ENCODE measurements around the gene SOX8. TPM values are rescaled to one million over a fixed set of nuclear protein-coding genes. Genes with fewer than 3 reads are reported as not detected.

SOX8 gene
- total RNA-seq, 1 donor from 2014 or later, result 0.27 TPM

- H3K36me3 Mint-ChIP-seq (ENCODE audit: unreplicated experiment), result no peaks in the 10 kb centered on the region
- H3K4me3 Mint-ChIP-seq (ENCODE audit: unreplicated experiment), result no peak overlapping the region
- DNase-seq (ENCODE audit: extremely low spot score, unreplicated experiment), result no peak
- H3K9me3 Mint-ChIP-seq (ENCODE audit: unreplicated experiment), result no peaks in the 10 kb centered on the region
- no peak for TF ChIP-seq CTCF (IDR thresholded peaks at IDR 0.05)
- no peak overlapping the region for H3K27ac Mint-ChIP-seq (ENCODE audit: unreplicated experiment)
- peaks cover 18% of the 10 kb centered on the region for H3K27me3 Mint-ChIP-seq (ENCODE audit: unreplicated experiment)
- H3K4me1 Mint-ChIP-seq (ENCODE audit: unreplicated experiment), result peaks cover 4% of the 10 kb centered on the region
Measured at GRCh38 chr16:984736-985636, 3.4 kb downstream of the SOX8 start.

- Mint-ChIP-seq H3K9me3 (ENCODE audit: unreplicated experiment) (no peaks in the 10 kb centered on the region), H3K4me1 (ENCODE audit: unreplicated experiment) (peaks cover 4% of the 10 kb centered on the region), H3K27me3 (ENCODE audit: unreplicated experiment) (peaks cover 18% of the 10 kb centered on the region), H3K27ac (ENCODE audit: unreplicated experiment) (no peak overlapping the region), H3K36me3 (ENCODE audit: unreplicated experiment) (no peaks in the 10 kb centered on the region), H3K4me3 (ENCODE audit: unreplicated experiment) (no peak overlapping the region)
- DNase-seq (ENCODE audit: extremely low spot score, unreplicated experiment), result no peak
- TF ChIP-seq CTCF (IDR thresholded peaks at IDR 0.05), result no peak
Measured at GRCh38 chr16:985646-986400, 4.3 kb downstream of the SOX8 start.

GRCh38 chr16:986411-986810 lies 4.8 kb downstream of the SOX8 start:
- no peak for TF ChIP-seq CTCF (IDR thresholded peaks at IDR 0.05)
- Mint-ChIP-seq H3K4me1 (ENCODE audit: unreplicated experiment) (peaks cover 2% of the 10 kb centered on the region), H3K27ac (ENCODE audit: unreplicated experiment) (no peak overlapping the region), H3K36me3 (ENCODE audit: unreplicated experiment) (no peaks in the 10 kb centered on the region), H3K27me3 (ENCODE audit: unreplicated experiment) (peaks cover 22% of the 10 kb centered on the region), H3K4me3 (ENCODE audit: unreplicated experiment) (no peak overlapping the region), H3K9me3 (ENCODE audit: unreplicated experiment) (no peaks in the 10 kb centered on the region)
- no peak for DNase-seq (ENCODE audit: extremely low spot score, unreplicated experiment)

GRCh38 chr16:986925-987582 lies 5.5 kb downstream of the SOX8 start:
- no peaks in the 10 kb centered on the region for H3K36me3 Mint-ChIP-seq (ENCODE audit: unreplicated experiment)
- TF ChIP-seq CTCF (IDR thresholded peaks at IDR 0.05), result no peak
- peaks cover 2% of the 10 kb centered on the region for H3K4me1 Mint-ChIP-seq (ENCODE audit: unreplicated experiment)
- H3K4me3 Mint-ChIP-seq (ENCODE audit: unreplicated experiment), result no peak overlapping the region
- no peak overlapping the region for H3K27ac Mint-ChIP-seq (ENCODE audit: unreplicated experiment)
- H3K27me3 Mint-ChIP-seq (ENCODE audit: unreplicated experiment), result peaks cover 25% of the 10 kb centered on the region
- no peak for DNase-seq (ENCODE audit: extremely low spot score, unreplicated experiment)
- H3K9me3 Mint-ChIP-seq (ENCODE audit: unreplicated experiment), result no peaks in the 10 kb centered on the region
